Measurements from ENCODE around the gene DHX57.
"Not testable (repeated sequence)": the region's sequence is repeated elsewhere in the genome, so short reads cannot be mapped to it uniquely, and the experiment has no call there.

The DHX57 gene

DNA sequence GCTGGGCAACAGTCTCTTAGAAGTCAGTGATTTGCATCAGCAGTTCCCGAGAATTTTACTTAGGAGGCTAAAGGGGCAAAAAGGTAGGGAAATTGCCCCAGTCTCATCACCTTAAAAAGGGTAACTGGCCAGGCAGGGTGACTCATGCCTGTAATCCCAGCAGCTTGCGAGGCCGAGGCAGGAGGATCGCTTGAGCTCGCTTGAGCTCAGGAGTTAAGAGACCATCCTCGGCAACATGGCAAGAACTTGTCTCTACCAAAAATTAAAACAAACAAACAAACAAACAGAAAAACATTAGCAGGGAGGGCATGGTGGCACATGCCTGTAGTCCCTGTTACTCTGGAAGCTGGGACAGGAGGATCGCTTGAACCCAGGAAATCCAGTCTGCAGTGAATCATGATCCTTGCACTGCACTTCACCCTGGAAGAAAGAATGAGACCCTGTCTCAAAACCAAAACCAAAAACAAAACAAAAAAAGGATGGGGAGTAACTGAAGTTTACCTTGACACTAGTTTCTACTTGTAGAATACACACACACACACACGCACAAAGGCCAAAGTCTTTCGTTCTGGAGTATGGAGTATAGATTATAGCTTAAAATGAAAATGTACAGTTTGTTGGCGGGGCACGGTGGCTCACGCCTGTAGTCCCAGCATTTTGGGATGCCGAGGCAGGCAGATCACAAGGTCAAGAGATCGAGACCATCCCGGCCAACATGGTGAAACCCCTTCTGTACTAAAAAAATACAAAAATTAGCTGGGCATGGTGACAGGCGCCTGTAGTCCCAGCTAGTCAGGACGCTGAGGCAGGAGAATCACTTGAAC, 100.4 kb downstream of the DHX57 start:
- H3K27me3 Mint-ChIP-seq (ENCODE audit: low read depth), result peaks cover 17% of the 10 kb centered on the region
- no peak overlapping the region for H3K27ac Mint-ChIP-seq
- no peak overlapping the region for H3K4me3 Mint-ChIP-seq
- DNase-seq (ENCODE audit: low spot score), result no peak
- H3K9me3 Mint-ChIP-seq, result no peaks in the 10 kb centered on the region
- H3K4me1 Mint-ChIP-seq (ENCODE audit: low read depth), result peaks cover 14% of the 10 kb centered on the region
- H3K36me3 Mint-ChIP-seq (ENCODE audit: low read depth), result peaks cover 4% of the 10 kb centered on the region

DNA sequence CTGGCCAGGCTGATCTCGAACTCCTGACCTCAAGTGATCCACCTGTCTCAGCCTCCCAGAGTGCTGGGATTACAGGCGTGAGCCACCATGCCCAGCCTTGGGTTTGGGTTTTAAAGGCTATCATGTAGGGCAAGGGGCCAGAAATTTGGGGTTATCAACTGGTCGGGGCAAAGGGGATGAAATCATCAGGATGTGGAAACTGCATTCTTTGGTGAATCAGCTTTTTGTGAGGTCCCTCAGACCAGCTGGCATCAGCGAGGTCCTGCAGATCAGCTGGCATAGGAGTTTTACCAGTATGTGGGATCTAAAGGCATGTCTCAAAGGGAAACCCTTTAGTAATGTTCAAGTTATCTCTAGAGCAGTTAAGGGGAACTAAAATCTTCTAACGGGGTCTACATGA, 104.1 kb downstream of the DHX57 start:
- no peaks in the 10 kb centered on the region for H3K9me3 Mint-ChIP-seq
- DNase-seq (ENCODE audit: low spot score), result no peak
- no peak overlapping the region for H3K4me3 Mint-ChIP-seq
- H3K27ac Mint-ChIP-seq, result no peak overlapping the region
- H3K27me3 Mint-ChIP-seq (ENCODE audit: low read depth), result peaks cover 17% of the 10 kb centered on the region
- H3K36me3 Mint-ChIP-seq (ENCODE audit: low read depth), result no peaks in the 10 kb centered on the region
- H3K4me1 Mint-ChIP-seq (ENCODE audit: low read depth), result peaks cover 2% of the 10 kb centered on the region

DNA sequence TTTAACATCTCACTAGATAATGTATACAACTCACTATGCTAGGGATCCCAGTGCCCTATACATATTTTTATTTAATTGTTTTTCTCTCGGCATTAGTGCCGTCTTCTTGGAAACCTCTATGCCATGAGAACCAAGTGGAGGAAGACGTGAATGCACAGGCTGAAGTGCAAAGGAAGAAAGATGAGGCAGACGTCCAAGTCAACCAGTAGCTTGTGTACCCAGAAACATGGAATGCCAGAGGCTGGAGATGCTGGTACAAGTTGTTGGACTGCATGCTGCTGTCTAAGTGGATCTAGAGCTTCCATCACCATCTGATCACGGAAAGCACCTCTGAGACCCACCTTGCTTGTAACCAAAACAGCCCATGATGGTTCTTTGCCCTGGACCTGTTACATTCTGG, 110.2 kb downstream of the DHX57 start:
- H3K9me3 Mint-ChIP-seq, result no peaks in the 10 kb centered on the region
- H3K4me3 Mint-ChIP-seq, result no peak overlapping the region
- H3K36me3 Mint-ChIP-seq (ENCODE audit: low read depth), result no peaks in the 10 kb centered on the region
- no peaks in the 10 kb centered on the region for H3K27me3 Mint-ChIP-seq (ENCODE audit: low read depth)
- no peak overlapping the region for H3K27ac Mint-ChIP-seq
- H3K4me1 Mint-ChIP-seq (ENCODE audit: low read depth), result peaks cover 3% of the 10 kb centered on the region
- no peak for DNase-seq (ENCODE audit: low spot score)

DNA sequence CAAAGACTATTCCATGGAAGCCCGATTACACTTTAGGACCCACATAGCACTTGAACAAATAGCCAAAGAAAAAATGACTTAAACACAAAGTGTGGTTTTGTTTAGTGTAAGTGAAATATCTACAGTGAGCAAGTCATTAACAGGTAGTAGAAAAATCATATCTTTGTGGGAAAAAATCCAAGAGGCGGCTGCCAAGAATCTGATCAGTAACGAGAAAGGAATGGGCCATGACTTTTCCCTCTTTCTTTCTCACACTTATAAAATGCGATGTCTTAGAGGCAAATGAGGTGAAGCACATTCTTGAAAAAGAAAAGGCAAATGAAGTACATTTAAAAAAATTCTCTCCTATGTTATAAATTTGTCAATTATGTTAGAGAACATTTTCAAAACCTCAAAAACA, 110.6 kb downstream of the DHX57 start:
- Mint-ChIP-seq H3K36me3 (ENCODE audit: low read depth) (no peaks in the 10 kb centered on the region), H3K4me3 (no peak overlapping the region), H3K4me1 (ENCODE audit: low read depth) (peaks cover 3% of the 10 kb centered on the region), H3K27ac (no peak overlapping the region), H3K27me3 (ENCODE audit: low read depth) (no peaks in the 10 kb centered on the region), H3K9me3 (no peaks in the 10 kb centered on the region)
- no peak for DNase-seq (ENCODE audit: low spot score)

DNA sequence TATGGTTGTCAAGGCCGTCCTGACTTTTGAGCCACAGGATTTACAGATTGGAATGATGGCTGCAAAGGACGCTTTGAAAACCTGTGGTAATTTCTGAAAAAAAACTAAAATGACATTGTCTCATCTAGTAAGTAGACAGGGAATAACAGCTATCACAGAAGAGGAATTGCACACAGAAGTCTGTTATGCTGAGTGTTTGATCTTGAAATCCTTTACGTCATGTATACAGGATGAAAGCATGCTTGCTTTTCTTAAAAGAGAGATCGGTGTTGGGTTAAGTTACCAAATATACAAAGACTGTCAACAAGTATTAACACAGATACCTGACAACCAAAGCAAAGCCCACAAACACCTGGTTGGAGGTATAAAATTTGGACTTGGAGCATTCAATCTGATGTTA, 112.0 kb downstream of the DHX57 start:
- DNase-seq (ENCODE audit: low spot score), result no peak
- Mint-ChIP-seq H3K4me1 (ENCODE audit: low read depth) (peaks cover 3% of the 10 kb centered on the region), H3K36me3 (ENCODE audit: low read depth) (no peaks in the 10 kb centered on the region), H3K27ac (no peak overlapping the region), H3K4me3 (no peak overlapping the region), H3K27me3 (ENCODE audit: low read depth) (no peaks in the 10 kb centered on the region), H3K9me3 (no peaks in the 10 kb centered on the region)

DNA sequence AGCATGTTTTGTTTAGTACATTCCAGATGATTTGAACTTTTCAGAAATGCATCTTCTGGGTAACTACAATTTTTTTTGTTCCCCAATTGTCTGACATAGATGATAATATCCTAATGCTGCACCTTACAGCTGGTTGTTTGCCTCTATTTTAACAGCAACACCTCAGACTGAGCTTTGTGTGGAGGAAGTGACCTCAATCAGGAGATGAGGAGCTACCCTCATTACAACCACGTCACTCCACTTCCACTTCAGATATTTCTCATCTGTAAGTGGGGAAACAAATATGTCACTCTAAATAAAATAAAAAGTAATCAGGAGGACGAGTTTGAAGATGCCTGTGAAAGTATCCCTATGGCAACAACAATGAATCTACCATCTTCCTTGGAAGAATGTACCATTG, 112.5 kb downstream of the DHX57 start:
- no peaks in the 10 kb centered on the region for H3K36me3 Mint-ChIP-seq (ENCODE audit: low read depth)
- H3K27me3 Mint-ChIP-seq (ENCODE audit: low read depth), result no peaks in the 10 kb centered on the region
- H3K4me1 Mint-ChIP-seq (ENCODE audit: low read depth), result peaks cover 3% of the 10 kb centered on the region
- no peaks in the 10 kb centered on the region for H3K9me3 Mint-ChIP-seq
- no peak overlapping the region for H3K4me3 Mint-ChIP-seq
- DNase-seq (ENCODE audit: low spot score), result no peak
- H3K27ac Mint-ChIP-seq, result no peak overlapping the region

DNA sequence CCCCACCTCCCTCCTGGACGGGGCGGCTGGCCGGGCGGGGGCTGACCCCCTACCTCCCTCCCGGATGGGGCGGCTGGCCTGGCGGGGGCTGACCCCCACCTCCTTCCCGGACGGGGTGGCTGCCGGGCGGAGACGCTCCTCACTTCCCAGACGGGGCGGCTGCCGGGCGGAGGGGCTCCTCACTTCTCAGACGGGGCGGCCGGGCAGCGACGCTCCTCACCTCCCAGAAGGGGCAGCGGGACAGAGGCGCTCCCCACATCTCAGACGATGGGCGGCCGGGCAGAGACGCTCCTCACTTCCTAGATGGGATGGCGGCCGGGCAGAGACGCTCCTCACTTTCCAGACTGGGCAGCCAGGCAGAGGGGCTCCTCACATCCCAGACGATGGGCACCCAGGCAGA, 119.8 kb downstream of the DHX57 start:
- H3K4me1 Mint-ChIP-seq (ENCODE audit: low read depth), result peaks cover 13% of the 10 kb centered on the region
- DNase-seq (ENCODE audit: low spot score); H3K9me3 Mint-ChIP-seq; H3K4me3 Mint-ChIP-seq; H3K27me3 Mint-ChIP-seq (ENCODE audit: low read depth); H3K27ac Mint-ChIP-seq; H3K36me3 Mint-ChIP-seq (ENCODE audit: low read depth): not testable (repeated sequence)

DNA sequence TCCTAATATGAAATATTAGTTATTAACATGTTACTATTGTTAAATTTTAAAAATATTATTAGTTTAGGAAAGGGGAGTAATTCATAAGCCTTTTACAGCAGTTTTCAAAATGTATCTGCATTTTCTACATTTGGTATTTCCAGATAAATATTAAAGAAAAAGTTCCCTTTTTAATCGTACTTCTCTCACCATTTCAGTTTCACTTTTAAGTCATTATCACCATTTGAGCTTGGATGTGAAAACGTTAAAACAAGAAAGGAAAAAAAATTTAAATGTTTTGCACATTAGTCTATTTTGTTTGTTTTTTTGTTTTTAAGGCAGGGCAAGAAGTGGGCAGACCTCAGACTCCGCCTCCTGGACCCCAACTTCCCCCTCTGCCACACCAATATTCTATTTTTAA, 121.2 kb downstream of the DHX57 start:
- Mint-ChIP-seq H3K36me3 (ENCODE audit: low read depth) (peaks cover 14% of the 10 kb centered on the region), H3K4me3 (peak overlapping the region; percentile 71), H3K4me1 (ENCODE audit: low read depth) (peaks cover 16% of the 10 kb centered on the region), H3K27me3 (ENCODE audit: low read depth) (peaks cover 4% of the 10 kb centered on the region), H3K9me3 (no peaks in the 10 kb centered on the region), H3K27ac (peak overlapping the region; percentile 60)
- DNase-seq (ENCODE audit: low spot score), result no peak

DNA sequence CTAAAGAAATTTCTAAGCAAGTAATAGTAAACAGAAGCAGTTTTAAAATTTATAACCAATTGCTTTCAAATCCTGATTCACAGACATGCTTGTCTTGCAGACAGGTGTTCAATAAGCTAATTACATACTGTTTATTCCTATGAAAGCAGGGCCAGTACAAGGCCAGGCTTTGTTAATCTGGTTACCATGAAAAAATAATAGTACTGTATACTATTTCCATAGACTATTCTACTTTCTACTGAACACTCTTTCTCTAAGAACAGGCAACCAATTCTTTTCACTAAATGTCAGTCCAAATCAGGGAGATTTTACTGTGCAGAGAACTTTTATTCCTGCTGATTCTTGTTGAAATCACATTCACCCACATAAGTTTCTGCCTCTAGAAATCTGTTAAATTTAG, 121.7 kb downstream of the DHX57 start:
- H3K9me3 Mint-ChIP-seq, result no peaks in the 10 kb centered on the region
- peak overlapping the region; percentile 78 for H3K27ac Mint-ChIP-seq
- peaks cover 4% of the 10 kb centered on the region for H3K27me3 Mint-ChIP-seq (ENCODE audit: low read depth)
- no peak for DNase-seq (ENCODE audit: low spot score)
- peaks cover 19% of the 10 kb centered on the region for H3K4me1 Mint-ChIP-seq (ENCODE audit: low read depth)
- H3K36me3 Mint-ChIP-seq (ENCODE audit: low read depth), result peaks cover 18% of the 10 kb centered on the region
- H3K4me3 Mint-ChIP-seq, result peak overlapping the region; percentile 73

DNA sequence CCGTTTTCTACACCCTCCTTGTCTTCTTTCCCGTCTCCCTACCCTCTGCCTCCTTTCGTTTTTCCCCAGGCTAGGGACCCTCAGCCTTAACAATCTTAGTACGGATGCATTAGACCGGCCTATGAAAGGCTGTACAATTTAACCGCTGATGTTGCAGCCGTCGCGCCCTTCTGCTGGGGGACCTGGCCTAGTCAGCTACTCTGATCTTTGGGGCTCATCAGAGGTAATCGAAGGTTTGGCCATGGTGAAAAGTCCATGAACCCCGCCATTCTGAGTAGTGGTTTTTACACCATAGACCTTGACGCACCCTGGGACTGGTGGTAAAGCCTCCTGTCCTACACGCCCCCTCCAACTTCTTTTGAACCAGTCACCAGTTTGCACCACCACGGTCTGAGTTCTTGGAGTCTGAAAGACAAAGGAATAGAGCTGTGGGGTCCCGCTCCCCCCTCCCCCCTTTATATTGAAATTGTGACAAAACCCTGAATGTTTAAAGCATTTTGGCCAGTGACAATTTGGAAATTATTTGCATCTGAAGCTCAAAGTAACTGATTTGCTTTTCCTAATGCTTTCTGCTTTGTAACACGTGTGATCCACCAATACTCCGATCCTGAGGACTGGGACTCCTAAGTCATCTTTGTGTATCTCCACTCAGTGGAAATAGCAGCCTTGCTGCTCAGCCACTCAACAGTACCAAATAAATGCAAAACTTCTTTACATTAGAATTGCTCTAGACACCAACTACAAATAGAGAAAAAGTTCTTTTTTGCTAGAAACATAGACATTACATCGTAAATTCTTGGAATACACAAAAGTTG, 123.9 kb downstream of the DHX57 start:
- Mint-ChIP-seq H3K36me3 (ENCODE audit: low read depth) (peaks cover 39% of the 10 kb centered on the region), H3K27me3 (ENCODE audit: low read depth) (peaks cover 4% of the 10 kb centered on the region), H3K4me3 (peak overlapping the region; percentile 99), H3K9me3 (no peaks in the 10 kb centered on the region), H3K4me1 (ENCODE audit: low read depth) (peaks cover 37% of the 10 kb centered on the region), H3K27ac (peak overlapping the region; percentile 100)
- no peak for DNase-seq (ENCODE audit: low spot score)

DNA sequence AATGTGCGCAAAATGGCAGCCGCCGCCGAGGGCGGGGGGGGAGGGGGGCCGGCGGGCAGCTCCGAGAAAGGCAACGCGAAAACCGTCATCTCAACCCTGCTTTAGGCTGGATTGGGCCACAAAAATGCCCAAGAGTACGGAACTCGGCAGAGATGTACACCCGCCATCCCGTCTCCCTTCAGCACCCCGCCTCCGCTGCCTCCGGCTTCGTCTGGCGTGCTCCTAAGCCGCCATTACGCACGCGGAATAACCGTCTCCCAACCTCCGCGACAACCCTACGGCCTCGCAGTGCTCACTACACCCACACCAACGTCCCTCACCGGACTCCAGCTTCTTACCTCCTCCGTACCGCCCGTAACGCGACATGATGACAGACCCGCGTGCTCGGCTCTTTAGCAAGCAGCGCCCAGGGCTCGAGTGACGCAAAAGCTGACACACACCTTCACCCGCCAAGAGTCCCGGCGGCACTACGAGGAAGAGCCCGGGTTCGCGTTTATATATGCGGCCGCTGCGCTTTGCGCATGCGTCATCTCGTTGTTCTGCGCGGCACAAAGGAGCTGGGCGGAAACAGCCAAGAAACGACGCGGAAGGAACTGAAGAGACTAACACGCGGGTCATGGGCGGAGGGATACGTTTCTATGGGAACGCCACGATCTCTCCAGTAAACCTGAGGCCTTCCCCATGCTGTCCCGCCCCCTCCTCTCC, 124.7 kb downstream of the DHX57 start, which contains the start of gene SRSF7:
SRSF7 (minus strand) TSS at position 471 of the 705 bp plus-strand sequence; CDS start at position 366, 105 bp downstream.
- peak within 1 kb of the TSS; percentile 99 for H3K4me3 Mint-ChIP-seq
- peak within 1 kb of the TSS; percentile 100 for H3K27ac Mint-ChIP-seq
- no peaks in the 10 kb centered on the region for H3K9me3 Mint-ChIP-seq
- H3K4me1 Mint-ChIP-seq (ENCODE audit: low read depth), result peaks cover 44% of the 10 kb centered on the region
- peak; percentile 95 for DNase-seq (ENCODE audit: low spot score)
- H3K27me3 Mint-ChIP-seq (ENCODE audit: low read depth), result peaks cover 4% of the 10 kb centered on the region
- peaks cover 47% of the 10 kb centered on the region for H3K36me3 Mint-ChIP-seq (ENCODE audit: low read depth)

DNA sequence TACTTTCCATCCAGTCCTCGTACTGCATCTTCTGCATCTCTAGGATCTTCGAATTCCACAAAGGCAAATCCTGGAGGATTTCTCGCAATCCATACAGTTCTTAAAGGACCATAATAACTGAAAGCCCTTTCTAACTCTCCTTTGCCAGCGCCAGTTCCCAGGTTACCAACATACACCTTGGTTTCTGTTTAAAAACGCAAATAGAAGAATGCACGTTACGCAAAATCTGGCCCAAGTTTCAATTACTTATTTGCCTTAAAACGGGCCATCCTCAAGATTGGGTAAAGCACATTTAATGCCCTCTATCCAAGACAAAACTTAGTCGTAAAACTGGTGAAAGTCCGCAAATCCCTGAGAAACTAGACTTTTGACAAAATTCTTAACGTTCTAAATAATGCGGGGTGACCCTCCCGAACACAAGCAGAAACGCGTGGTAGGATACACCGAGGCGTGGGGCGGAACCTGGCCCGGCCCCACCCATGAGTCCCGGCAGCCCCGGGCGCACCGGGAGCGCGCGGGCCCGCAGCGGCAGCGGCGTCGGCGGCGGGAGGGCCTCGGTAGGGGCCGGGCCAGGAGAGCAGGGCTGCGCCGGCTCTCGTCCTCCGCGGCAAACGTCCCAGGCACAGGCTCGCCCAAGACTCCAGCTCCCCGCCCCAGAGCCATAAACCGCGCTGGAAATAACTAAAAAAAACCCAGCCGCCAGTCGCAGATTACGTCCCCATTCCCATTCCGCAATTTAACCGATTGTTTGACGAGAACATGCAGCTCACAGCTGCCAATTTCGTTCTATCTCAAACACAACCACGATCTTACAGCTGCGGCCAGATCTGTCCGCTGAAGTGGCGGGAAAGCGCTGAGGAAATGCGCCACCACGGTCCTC, 125.5 kb downstream of the DHX57 start:
- Mint-ChIP-seq H3K4me3 (peak overlapping the region; percentile 99), H3K36me3 (ENCODE audit: low read depth) (peaks cover 55% of the 10 kb centered on the region), H3K4me1 (ENCODE audit: low read depth) (peaks cover 52% of the 10 kb centered on the region), H3K27me3 (ENCODE audit: low read depth) (peaks cover 4% of the 10 kb centered on the region), H3K27ac (peak overlapping the region; percentile 100), H3K9me3 (no peaks in the 10 kb centered on the region)
- DNase-seq (ENCODE audit: low spot score), result peak; percentile 51
